ENCODE data around the gene CIPC.

CIPC gene

DNA sequence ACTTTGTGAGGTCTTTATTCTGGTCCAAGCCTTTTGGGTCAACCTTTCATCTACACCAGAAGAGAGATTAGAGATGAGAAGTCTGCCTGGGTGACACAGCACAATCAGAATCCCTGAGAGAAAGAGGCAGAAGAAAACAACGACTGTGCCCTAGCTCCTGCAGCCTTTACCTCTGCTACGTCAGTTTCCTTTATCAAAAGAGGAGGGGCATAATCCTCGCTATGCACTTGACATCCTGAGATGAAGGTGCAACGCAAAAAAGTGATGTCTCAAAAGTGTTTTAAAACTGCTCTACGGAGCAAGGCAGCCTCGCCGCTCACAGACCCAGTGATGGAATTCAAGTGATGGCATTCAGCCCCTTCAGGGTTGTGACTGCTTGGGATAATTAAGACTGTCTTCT lies 21.8 kb downstream of the CIPC start:
- TF ChIP-seq, protein P1, sequence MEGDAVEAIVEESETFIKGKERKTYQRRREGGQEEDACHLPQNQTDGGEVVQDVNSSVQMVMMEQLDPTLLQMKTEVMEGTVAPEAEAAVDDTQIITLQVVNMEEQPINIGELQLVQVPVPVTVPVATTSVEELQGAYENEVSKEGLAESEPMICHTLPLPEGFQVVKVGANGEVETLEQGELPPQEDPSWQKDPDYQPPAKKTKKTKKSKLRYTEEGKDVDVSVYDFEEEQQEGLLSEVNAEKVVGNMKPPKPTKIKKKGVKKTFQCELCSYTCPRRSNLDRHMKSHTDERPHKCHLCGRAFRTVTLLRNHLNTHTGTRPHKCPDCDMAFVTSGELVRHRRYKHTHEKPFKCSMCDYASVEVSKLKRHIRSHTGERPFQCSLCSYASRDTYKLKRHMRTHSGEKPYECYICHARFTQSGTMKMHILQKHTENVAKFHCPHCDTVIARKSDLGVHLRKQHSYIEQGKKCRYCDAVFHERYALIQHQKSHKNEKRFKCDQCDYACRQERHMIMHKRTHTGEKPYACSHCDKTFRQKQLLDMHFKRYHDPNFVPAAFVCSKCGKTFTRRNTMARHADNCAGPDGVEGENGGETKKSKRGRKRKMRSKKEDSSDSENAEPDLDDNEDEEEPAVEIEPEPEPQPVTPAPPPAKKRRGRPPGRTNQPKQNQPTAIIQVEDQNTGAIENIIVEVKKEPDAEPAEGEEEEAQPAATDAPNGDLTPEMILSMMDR (IDR thresholded peaks at IDR 0.05; ENCODE audit: insufficient read depth, missing control alignments) = no peak
- FAIRE-seq (no peak), DNase-seq (ENCODE audit: insufficient read length, low spot score) (no peak)

DNA sequence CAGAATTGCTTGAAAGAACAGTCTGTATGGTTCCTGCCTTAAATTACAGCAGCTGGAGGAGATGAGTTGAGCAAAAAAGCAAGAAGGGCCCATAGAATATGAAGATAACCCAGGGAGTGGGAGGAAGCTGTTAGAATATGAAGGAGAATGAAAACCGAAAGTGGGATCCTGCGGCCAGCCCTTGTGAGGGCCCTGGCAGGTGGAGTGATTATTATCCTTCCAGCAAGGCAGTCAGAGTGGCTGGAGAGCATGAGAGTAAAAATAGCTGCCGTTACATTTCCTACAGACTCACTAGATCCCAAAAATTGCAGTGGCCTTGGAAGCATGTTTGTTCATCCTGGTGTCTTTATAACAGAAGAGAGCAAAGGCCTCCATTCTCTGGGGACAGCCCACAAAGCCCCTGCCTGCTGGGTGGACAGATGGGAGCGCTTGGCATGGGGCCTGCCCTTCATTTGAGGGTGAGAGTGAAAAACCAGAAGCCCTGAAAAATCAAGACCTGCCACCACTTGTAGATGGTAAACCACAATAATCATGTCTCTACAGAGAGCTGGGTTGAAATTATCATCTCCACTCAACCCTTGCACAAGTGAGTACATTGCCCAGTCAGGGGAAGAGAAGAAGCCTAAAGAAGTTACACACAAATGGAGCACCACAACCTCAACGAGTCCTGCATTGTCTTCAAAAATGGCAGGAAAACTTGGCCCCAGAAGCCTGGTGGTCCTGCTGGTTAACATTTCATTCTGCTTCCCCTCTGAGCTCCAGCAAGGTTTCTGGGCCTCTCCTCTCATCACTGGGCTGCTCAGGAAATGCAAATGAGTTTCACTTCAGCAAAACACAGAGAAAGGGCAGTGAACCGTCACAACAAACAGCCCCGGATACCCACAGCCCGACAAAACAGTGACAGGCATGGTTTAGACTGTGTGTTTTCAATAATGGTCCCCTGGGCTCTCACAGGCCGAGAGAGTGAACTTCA lies 23.0 kb downstream of the CIPC start:
- TF ChIP-seq, protein P1 (IDR thresholded peaks at IDR 0.05; ENCODE audit: insufficient read depth, missing control alignments) = no peak
- DNase-seq (ENCODE audit: insufficient read length, low spot score) (no peak), FAIRE-seq (no peak)

GRCh38 chr14:77122526-77123125 lies 24.6 kb downstream of the CIPC start:
- no peak for FAIRE-seq
- TF ChIP-seq, protein P1 (IDR thresholded peaks at IDR 0.05; ENCODE audit: insufficient read depth, missing control alignments) = no peak
- DNase-seq (ENCODE audit: insufficient read length, low spot score) = no peak

DNA sequence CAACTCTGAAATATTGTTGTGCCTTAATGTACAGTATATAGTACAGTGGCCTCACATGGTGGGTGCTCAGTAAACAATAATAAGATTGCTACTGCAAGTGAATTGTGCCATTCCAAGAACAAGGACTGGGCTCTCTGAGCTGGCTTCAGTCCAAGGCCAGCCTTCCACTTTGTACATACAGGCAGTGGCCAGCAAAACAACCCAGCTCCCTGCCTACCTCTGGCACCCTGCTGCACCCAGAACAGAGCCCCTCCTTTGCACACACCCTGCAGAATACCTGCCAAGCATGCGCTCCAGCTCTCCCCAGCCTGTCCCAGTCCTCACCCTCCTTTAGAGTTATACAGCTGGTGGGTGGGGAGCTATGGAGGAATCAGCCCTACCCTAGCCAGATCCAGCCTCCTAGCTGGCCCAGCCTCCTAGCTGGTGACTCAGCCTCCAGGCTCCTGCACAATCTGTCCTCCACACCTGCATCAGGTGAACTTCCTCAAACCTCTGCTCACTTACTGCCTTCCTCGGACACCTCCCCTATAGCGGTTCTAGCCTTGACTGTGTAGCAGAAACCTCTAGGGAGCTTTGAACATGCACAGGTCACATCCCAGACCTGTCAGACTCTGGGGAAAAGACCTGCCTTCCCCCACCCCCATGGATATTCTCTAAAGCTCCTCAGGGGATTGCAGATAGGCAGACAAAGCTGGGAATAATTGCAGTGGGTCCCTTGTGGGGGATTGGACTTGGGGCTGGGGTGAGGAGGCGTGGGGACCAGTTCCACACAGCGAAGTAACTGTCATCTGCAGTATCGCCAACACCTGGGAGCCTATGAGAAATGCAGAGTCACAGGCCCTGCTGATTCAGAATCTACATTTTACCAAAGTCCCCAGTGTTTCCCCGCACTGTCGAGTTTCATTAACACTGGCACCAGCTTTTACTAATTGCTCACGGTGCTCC lies 25.6 kb downstream of the CIPC start:
- no peak for FAIRE-seq
- TF ChIP-seq, protein P1 (IDR thresholded peaks at IDR 0.05; ENCODE audit: insufficient read depth, missing control alignments) = no peak
- no peak for DNase-seq (ENCODE audit: insufficient read length, low spot score)

GRCh38 chr14:77124345-77125280 lies 26.6 kb downstream of the CIPC start:
- no peak for FAIRE-seq
- TF ChIP-seq, protein P1 (IDR thresholded peaks at IDR 0.05; ENCODE audit: insufficient read depth, missing control alignments) = peak; percentile 50
- DNase-seq (ENCODE audit: insufficient read length, low spot score) = peak; percentile 72

DNA sequence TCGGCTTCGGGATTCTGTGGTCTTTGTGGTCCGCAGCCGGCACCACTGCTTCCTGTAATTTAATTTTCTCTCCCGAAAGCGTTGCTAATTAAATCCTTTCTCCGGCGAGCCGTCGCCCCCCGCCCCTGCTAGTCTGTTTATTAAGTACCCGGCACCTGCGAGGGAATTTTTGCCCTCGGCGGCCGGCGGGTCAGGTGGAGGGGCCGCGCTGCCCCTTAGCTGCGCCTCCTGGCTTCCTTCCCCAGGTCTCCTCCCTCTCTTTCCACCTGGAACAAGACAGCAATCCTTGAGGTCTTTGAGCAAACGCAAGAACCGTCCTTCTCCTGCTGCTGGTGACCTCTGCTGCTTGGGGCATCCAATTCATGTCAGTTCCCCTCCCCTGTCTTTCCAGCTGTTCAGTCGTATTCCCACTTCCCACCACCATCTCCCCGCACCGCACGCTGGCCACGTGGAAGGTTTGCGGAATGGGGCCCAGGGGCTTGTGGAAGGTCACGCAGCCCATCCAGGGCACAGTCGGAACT lies 27.3 kb downstream of the CIPC start:
- TF ChIP-seq, protein P1 (IDR thresholded peaks at IDR 0.05; ENCODE audit: insufficient read depth, missing control alignments) = no peak
- no peak for FAIRE-seq
- no peak for DNase-seq (ENCODE audit: insufficient read length, low spot score)
